Breast epithelium (tissue), 4 donors: ENCODE data around the gene CFAP45. TPM values are rescaled to one million over a fixed set of nuclear protein-coding genes. Genes with fewer than 3 reads are reported as not detected.

Source experiments
- DNase-seq, 2 donors: peaks; one replicate each; pipeline ENCODE4 v3.0.0-alpha.2; 2019; ENCODE audit warnings: low spot score in 2 of 2
- H3K27ac ChIP-seq, 2 donors: fragments of 200-600 bp; sonication (generic) in 1 of 2; one replicate each; pipeline ENCODE4 v1.5.1; 2016 to 2019; ENCODE audit warnings: mild to moderate bottlenecking in 1 of 2
- H3K27me3 ChIP-seq, 2 donors: fragments of 200-600 bp; sonication (generic) in 1 of 2; one replicate each; pipeline versions ENCODE4 v1.5.1 to v1.6.0; 2017 to 2019; ENCODE audit warnings: control low read depth in 1 of 2, mild to moderate bottlenecking in 1 of 2
- H3K36me3 ChIP-seq: fragments of 200-600 bp; one replicate; pipeline ENCODE4 v1.5.1; 2019
- H3K4me1 ChIP-seq, 2 donors: fragments of 200-600 bp; sonication (generic); one replicate each; pipeline ENCODE4 v1.5.1; 2016 to 2019; ENCODE audit warnings: control low read depth in 1 of 2
- H3K4me3 ChIP-seq, 3 donors: fragments of 200-600 bp; sonication (generic); 1 replicate in 2 of 3; 2 replicates in 1 of 3; pipeline ENCODE4 v1.5.1; 2016 to 2019; ENCODE audit warnings: mild to moderate bottlenecking in 3 of 3, moderate library complexity in 2 of 3
- H3K9me3 ChIP-seq, 2 donors: fragments of 200-600 bp; sonication (generic) in 1 of 2; one replicate each; pipeline ENCODE4 v1.5.1; 2016 to 2019; ENCODE audit warnings: control low read depth in 1 of 2
- POLR2A ChIP-seq: fragments of 450-650 bp; IDR thresholded peaks from one replicate; pipeline ENCODE4 v1.6.1; 2016; ENCODE audit warnings: antibody characterized with exemption, mild to moderate bottlenecking, moderate library complexity
- POLR2AphosphoS5 ChIP-seq, 3 donors: sonication (generic); formaldehyde crosslinking; IDR thresholded peaks; one replicate each; pipeline ENCODE4 v1.6.1; 2017; ENCODE audit warnings: antibody characterized with exemption in 3 of 3
- intact Hi-C: fragments of 100-400 bp; cut with DNase I; formaldehyde crosslinking; loops from one replicate; pipeline ENCODE4 v1.15.1; 2023; ENCODE audit warnings: low total_unique reads
- total RNA-seq, 3 donors: library from RNA; depleted of rRNA; stranded (reverse); fragments of >200 nt; gene quantifications; one replicate each; pipeline ENCODE4 v1.1.0, GENCODE V29; 2016
- TF ChIP-seq, protein P1 (sequence below), 3 donors: fragments of 450-650 bp; IDR thresholded peaks; one replicate each; pipeline ENCODE4 v1.5.1; 2016 to 2017; ENCODE audit warnings: antibody characterized with exemption in 3 of 3, mild to moderate bottlenecking in 3 of 3, moderate library complexity in 3 of 3

Gene CFAP45
- total RNA-seq, 3 donors from 2014 or later: 0.80 to 2.6 (median 2.6) TPM

DNA sequence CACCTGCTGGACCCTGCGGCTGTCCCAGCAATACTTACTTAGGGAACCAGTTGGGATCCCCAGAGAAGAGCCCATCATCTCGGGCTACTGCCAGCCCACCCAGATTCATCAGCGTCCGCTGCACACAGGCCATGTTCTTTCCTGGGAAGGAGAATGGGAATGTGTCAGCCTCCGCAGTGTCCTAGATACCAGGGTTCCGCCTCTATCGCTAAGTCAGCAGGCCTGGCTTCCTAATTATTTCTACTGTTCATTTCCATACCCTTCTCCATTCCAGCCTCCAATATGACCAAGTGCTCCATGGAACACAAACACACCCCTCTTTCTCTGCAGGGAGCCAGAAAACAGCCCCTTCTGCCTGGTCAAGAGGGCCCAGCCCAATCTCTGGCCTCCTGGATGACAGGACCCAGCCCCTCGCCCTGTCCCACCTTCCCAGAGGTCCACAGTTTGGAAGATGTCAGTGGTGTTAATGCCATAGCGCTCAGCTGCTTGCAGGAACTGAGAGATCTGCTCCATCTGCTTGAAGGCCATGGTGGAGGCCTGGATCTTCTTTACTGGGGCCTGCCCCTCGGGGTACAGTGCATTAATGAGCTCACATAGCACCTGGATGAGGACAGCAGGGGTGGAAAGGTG, 19.4 kb upstream of the CFAP45 start:
- H3K27ac ChIP-seq: peak overlapping the region; percentile 29 to 99
- intact Hi-C loops: no loop called here
- no peak for DNase-seq
- H3K36me3 ChIP-seq: peaks cover 5% of the 10 kb centered on the region
- H3K27me3 ChIP-seq: no peaks in the 10 kb centered on the region
- peaks cover 6 to 15% of the 10 kb centered on the region in 2 donors for H3K4me1 ChIP-seq
- no peak overlapping the region for H3K4me3 ChIP-seq
- TF ChIP-seq POLR2AphosphoS5 (IDR thresholded peaks at IDR 0.05) (no peak), POLR2A (no peak)
- TF ChIP-seq, protein P1, sequence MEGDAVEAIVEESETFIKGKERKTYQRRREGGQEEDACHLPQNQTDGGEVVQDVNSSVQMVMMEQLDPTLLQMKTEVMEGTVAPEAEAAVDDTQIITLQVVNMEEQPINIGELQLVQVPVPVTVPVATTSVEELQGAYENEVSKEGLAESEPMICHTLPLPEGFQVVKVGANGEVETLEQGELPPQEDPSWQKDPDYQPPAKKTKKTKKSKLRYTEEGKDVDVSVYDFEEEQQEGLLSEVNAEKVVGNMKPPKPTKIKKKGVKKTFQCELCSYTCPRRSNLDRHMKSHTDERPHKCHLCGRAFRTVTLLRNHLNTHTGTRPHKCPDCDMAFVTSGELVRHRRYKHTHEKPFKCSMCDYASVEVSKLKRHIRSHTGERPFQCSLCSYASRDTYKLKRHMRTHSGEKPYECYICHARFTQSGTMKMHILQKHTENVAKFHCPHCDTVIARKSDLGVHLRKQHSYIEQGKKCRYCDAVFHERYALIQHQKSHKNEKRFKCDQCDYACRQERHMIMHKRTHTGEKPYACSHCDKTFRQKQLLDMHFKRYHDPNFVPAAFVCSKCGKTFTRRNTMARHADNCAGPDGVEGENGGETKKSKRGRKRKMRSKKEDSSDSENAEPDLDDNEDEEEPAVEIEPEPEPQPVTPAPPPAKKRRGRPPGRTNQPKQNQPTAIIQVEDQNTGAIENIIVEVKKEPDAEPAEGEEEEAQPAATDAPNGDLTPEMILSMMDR (IDR thresholded peaks at IDR 0.05): no peak
- H3K9me3 ChIP-seq: no peaks in the 10 kb centered on the region

- Histone ChIP-seq H3K4me3 (no peak overlapping the region), H3K27ac (peak overlapping the region; percentile 29 to 33), H3K27me3 (no peaks in the 10 kb centered on the region), H3K4me1 (peaks cover 6 to 15% of the 10 kb centered on the region in 2 donors), H3K9me3 (no peaks in the 10 kb centered on the region), H3K36me3 (peaks cover 5% of the 10 kb centered on the region)
- intact Hi-C loops: no loop called here
- no peak for DNase-seq
- TF ChIP-seq POLR2AphosphoS5 (IDR thresholded peaks at IDR 0.05) (no peak), POLR2A (no peak)
- TF ChIP-seq, protein P1 (IDR thresholded peaks at IDR 0.05): no peak
These were observed 18.6 kb upstream of the CFAP45 start for GRCh38 chr1:159918352-159919200.

GRCh38 chr1:159917533-159918351, 17.8 kb upstream of the CFAP45 start:
- TF ChIP-seq, protein P1 (IDR thresholded peaks at IDR 0.05): no peak
- TF ChIP-seq POLR2AphosphoS5 (IDR thresholded peaks at IDR 0.05): no peak
- no peak for TF ChIP-seq POLR2A
- Histone ChIP-seq H3K4me1 (peaks cover 2 to 13% of the 10 kb centered on the region in 2 donors), H3K27ac (peak overlapping the region; percentile 33 to 76), H3K36me3 (peaks cover 5% of the 10 kb centered on the region), H3K27me3 (no peaks in the 10 kb centered on the region), H3K4me3 (no peak overlapping the region), H3K9me3 (no peaks in the 10 kb centered on the region)
- intact Hi-C loops: no loop called here
- DNase-seq: no peak

GRCh38 chr1:159916242-159917051, 16.5 kb upstream of the CFAP45 start:
- no peak overlapping the region for H3K4me3 ChIP-seq
- H3K36me3 ChIP-seq: peaks cover 5% of the 10 kb centered on the region
- H3K4me1 ChIP-seq: peaks cover 0 to 7% of the 10 kb centered on the region in 2 donors
- DNase-seq: no peak
- TF ChIP-seq, protein P1 (IDR thresholded peaks at IDR 0.05): no peak
- TF ChIP-seq POLR2AphosphoS5 (IDR thresholded peaks at IDR 0.05) (no peak), POLR2A (no peak)
- H3K27me3 ChIP-seq: no peaks in the 10 kb centered on the region
- intact Hi-C loops: no loop called here
- no peaks in the 10 kb centered on the region for H3K9me3 ChIP-seq
- peak overlapping the region; percentile 68 to 76 for H3K27ac ChIP-seq
